ENCODE results near the gene KLHL14.

The KLHL14 gene

GRCh38 chr18:32775628-32776027, 2.8 kb upstream of the KLHL14 start:
- Mint-ChIP-seq H3K4me3 (no peak overlapping the region), H3K9me3 (no peaks in the 10 kb centered on the region), H3K27ac (no peak overlapping the region), H3K27me3 (peaks cover 42% of the 10 kb centered on the region), H3K4me1 (peaks cover 14% of the 10 kb centered on the region)
- DNase-seq (no peak), ATAC-seq (no peak)

DNA sequence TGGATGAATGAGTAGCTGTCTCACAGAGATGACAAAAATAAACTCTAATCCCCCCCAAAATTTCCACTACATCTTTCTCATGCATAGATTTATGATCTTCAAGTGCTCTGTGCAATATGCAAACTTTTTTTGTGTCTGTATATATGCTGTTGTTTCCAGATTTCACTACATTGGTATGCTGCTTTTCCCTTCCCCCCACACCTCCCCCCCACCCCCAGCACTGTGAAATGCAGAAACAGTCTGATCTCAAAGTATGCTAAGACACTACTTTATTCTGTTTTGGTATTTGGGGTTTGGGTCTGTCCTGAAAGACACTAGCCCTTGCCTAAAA, 524 bp upstream of the KLHL14 start:
- Mint-ChIP-seq H3K4me1 (peaks cover 14% of the 10 kb centered on the region), H3K27ac (no peak overlapping the region), H3K9me3 (no peaks in the 10 kb centered on the region), H3K27me3 (peaks cover 65% of the 10 kb centered on the region), H3K4me3 (no peak overlapping the region)
- no peak for ATAC-seq
- DNase-seq: no peak

- ATAC-seq (peak; percentile 48), DNase-seq (no peak)
- Mint-ChIP-seq H3K9me3 (no peaks in the 10 kb centered on the region), H3K27me3 (peaks cover 67% of the 10 kb centered on the region), H3K4me3 (peak overlapping the region; percentile 15 to 55), H3K4me1 (peaks cover 14% of the 10 kb centered on the region), H3K27ac (no peak overlapping the region)
These were observed 797 bp downstream of the KLHL14 start for GRCh38 chr18:32771871-32772580.

GRCh38 chr18:32771169-32771751, 1.6 kb downstream of the KLHL14 start:
- Mint-ChIP-seq H3K9me3 (no peaks in the 10 kb centered on the region), H3K4me1 (peaks cover 14% of the 10 kb centered on the region), H3K27ac (peak overlapping the region in 1 of 2 donors; percentile 82), H3K27me3 (peaks cover 67% of the 10 kb centered on the region), H3K4me3 (peak overlapping the region; percentile 45 to 75)
- DNase-seq: no peak
- ATAC-seq: peak; percentile 24

- no peak for DNase-seq
- Mint-ChIP-seq H3K27ac (peak overlapping the region in 1 of 2 donors; percentile 82), H3K9me3 (no peaks in the 10 kb centered on the region), H3K4me1 (peaks cover 14% of the 10 kb centered on the region), H3K4me3 (no peak overlapping the region), H3K27me3 (peaks cover 67% of the 10 kb centered on the region)
- peak; percentile 43 for ATAC-seq
These were observed 2.1 kb downstream of the KLHL14 start for GRCh38 chr18:32770666-32771168.

- DNase-seq (peak in 1 of 2 donors; percentile 3), ATAC-seq (peak; percentile 21)
- Mint-ChIP-seq H3K4me1 (peaks cover 14% of the 10 kb centered on the region), H3K27ac (no peak overlapping the region), H3K9me3 (no peaks in the 10 kb centered on the region), H3K27me3 (peaks cover 67% of the 10 kb centered on the region), H3K4me3 (peak overlapping the region in 1 of 2 donors; percentile 36)
These were observed 2.7 kb downstream of the KLHL14 start for GRCh38 chr18:32770054-32770665.

DNA sequence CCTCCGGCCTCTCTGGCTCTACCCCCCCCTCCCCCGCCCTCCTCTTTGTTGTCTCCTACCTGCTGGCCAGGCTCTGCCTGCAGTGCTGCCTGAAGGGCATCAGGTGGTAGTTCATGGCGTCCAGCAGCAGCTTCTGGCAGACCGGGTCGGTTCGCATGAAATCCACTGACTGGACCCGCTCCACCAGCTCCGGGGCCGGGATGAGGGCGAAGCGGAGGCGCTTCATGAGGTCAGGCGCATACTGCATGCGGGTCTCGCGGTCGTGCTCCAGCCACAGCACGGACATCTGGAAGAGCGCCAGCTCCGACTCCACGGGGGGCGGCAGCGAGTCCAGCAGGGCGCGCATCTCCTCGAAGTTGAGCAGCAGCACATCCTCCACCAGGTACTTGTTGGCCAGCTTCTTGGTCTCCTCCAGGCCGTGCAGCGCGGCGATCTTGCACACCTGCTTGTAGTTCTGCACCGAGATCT, 3.2 kb downstream of the KLHL14 start:
- H3K27ac Mint-ChIP-seq: no peak overlapping the region
- ATAC-seq (no peak), DNase-seq (no peak)
- H3K27me3 Mint-ChIP-seq: peaks cover 65% of the 10 kb centered on the region
- peaks cover 14% of the 10 kb centered on the region for H3K4me1 Mint-ChIP-seq
- H3K9me3 Mint-ChIP-seq: no peaks in the 10 kb centered on the region
- no peak overlapping the region for H3K4me3 Mint-ChIP-seq

GRCh38 chr18:32769071-32769585, 3.7 kb downstream of the KLHL14 start:
- Mint-ChIP-seq H3K27me3 (peaks cover 60% of the 10 kb centered on the region), H3K9me3 (no peaks in the 10 kb centered on the region), H3K27ac (no peak overlapping the region), H3K4me1 (peaks cover 14% of the 10 kb centered on the region), H3K4me3 (no peak overlapping the region)
- DNase-seq (no peak), ATAC-seq (no peak)

DNA sequence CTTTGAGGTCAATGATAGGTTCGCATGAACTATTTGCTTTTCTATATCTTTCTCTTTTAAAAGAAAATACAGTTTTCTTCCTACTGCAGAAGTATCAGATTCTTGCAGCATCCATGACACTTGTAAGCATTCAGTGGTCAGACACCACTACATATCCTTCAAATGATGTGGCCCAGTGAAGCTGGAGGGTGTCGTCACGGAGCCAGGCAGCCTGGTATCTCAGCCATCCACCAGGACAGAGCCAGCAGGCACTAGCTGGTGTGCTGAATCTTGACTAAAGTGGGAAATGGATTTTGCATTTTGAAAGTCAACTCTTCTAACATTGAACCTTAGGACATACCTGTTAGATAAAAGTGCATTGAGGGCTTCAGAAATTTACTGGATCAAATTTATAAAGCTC, 5.4 kb downstream of the KLHL14 start:
- ATAC-seq (no peak), DNase-seq (no peak)
- Mint-ChIP-seq H3K27ac (no peak overlapping the region), H3K4me3 (no peak overlapping the region), H3K9me3 (no peaks in the 10 kb centered on the region), H3K27me3 (peaks cover 42% of the 10 kb centered on the region), H3K4me1 (peaks cover 11% of the 10 kb centered on the region)

DNA sequence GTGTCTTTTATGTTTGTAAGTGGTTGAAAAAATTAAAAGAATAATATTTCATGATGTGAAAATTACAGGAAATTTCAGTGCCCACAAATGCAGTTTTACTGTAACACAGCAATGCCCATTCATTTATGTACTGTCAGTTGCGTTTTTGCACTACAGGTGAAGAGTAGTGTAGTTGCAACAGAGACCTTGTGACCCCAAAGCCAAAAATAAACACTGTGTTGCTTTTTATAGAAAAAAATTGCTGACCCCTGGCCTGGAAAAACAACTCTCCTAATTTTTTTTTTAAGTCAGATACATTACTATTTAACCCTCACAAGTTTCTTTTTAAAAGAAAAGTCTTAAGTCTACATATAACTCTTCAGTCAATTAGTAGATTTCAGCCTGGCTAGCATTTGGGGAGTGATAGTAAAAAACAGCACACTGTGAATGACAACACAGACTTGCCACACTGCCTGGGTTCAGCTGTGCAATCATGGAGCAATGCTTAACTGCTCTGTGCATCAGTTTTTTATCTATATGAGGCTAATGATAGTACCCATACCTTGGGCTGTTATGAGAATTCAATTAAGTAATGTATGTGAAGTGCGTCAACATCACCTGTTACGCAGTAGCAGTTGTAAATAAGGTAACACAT, 8.1 kb downstream of the KLHL14 start:
- Mint-ChIP-seq H3K27me3 (peaks cover 16% of the 10 kb centered on the region), H3K27ac (no peak overlapping the region), H3K9me3 (no peaks in the 10 kb centered on the region), H3K4me1 (no peaks in the 10 kb centered on the region), H3K4me3 (no peak overlapping the region)
- DNase-seq (no peak), ATAC-seq (no peak)

DNA sequence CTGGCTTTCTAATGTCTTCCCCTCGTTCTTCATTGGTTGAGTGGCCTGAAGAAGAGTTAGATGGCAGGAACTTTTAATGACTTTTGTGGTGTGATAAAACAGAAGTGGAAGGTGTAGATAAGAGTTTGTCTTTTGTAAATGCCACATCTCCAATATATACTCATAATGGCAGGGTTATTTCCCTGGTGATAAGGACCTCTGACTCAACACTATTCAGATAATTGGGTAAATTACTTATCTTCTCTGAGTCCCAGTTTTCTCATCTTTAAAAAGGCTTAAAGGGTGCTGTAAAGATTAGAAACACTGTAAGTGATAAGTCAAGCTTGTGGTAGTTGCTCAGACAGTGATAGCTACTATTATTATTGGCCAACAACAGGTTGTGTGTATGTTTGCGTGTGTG, 9.5 kb downstream of the KLHL14 start:
- H3K9me3 Mint-ChIP-seq: no peaks in the 10 kb centered on the region
- ATAC-seq (no peak), DNase-seq (no peak)
- H3K4me3 Mint-ChIP-seq: no peak overlapping the region
- H3K4me1 Mint-ChIP-seq: no peaks in the 10 kb centered on the region
- peak overlapping the region in 1 of 2 donors; percentile 28 for H3K27ac Mint-ChIP-seq
- peaks cover 1% of the 10 kb centered on the region for H3K27me3 Mint-ChIP-seq

DNA sequence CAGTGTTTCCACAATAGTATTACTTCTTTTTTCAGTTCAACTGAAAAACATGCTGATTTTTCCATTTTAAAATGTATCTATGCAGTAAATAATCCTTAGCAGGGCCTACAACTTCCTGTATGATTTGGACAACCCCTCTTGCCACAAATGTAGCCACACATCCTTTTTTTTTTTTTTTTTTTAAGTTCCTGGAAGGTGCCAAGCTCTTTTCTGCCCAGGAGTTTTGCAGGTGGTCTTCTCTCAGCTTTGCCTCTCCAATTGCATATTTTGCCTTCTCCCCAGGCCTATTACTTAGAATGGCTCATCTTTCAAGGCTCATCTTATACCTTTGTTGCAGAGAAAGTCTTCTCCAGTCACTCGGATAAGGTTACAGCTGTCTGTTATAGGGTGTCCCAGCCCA, 11.6 kb downstream of the KLHL14 start:
- DNase-seq (no peak), ATAC-seq (no peak)
- Mint-ChIP-seq H3K27me3 (no peaks in the 10 kb centered on the region), H3K9me3 (no peaks in the 10 kb centered on the region), H3K4me1 (no peaks in the 10 kb centered on the region), H3K4me3 (no peak overlapping the region), H3K27ac (no peak overlapping the region)

DNA sequence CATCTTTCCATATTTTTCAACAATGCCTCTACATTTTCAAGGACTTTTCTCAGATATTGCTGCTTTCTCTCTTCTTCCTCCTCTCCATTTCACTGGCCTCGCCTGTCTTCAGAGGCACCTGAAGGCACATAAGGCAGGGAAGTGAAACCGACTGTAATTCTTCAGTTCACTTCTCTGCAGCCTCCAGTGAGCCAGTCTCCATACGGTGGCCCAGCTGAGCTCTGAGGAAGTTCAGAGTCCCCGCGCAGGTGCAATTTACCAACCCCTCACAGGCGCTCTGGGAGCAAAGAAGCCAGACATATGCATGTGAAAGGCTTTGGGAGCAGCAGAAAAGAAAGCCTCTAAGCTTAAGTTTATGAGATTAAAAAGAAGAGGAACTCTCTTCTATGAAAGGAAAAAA, 12.4 kb downstream of the KLHL14 start:
- no peak overlapping the region for H3K4me3 Mint-ChIP-seq
- no peak for ATAC-seq
- no peaks in the 10 kb centered on the region for H3K27me3 Mint-ChIP-seq

GRCh38 chr18:32759611-32760167, 13.1 kb downstream of the KLHL14 start:
- no peak for DNase-seq
- H3K27me3 Mint-ChIP-seq: peaks cover 4% of the 10 kb centered on the region
- no peaks in the 10 kb centered on the region for H3K9me3 Mint-ChIP-seq
- H3K27ac Mint-ChIP-seq: no peak overlapping the region
- no peak for ATAC-seq
- H3K4me3 Mint-ChIP-seq: no peak overlapping the region
- no peaks in the 10 kb centered on the region for H3K4me1 Mint-ChIP-seq

More for the DNA sequence above, 12.4 kb downstream of the KLHL14 start:
- H3K27ac Mint-ChIP-seq: no peak overlapping the region
- H3K4me1 Mint-ChIP-seq: no peaks in the 10 kb centered on the region
- H3K9me3 Mint-ChIP-seq: no peaks in the 10 kb centered on the region
- DNase-seq: no peak

- Mint-ChIP-seq H3K27me3 (peaks cover 8% of the 10 kb centered on the region), H3K27ac (no peak overlapping the region), H3K4me3 (no peak overlapping the region), H3K9me3 (no peaks in the 10 kb centered on the region), H3K4me1 (no peaks in the 10 kb centered on the region)
- ATAC-seq: no peak
- no peak for DNase-seq
These were observed 18.1 kb downstream of the KLHL14 start for GRCh38 chr18:32754508-32755263.

All from stimulated activated naive CD8-positive, alpha-beta T cell treated with anti-CD3 and anti-CD28 coated beads, Interleukin-15, amount 100 ng/mL, for 72 hours (primary cell).